ENCODE results near the gene AGBL5.
"Not testable (repeated sequence)": the region's sequence is repeated elsewhere in the genome, so short reads cannot be mapped to it uniquely, and the experiment has no call there.

AGBL5 gene

GRCh38 chr2:27073782-27074181, 22.3 kb downstream of the AGBL5 start:
- no peak for DNase-seq
- peaks cover 68% of the 10 kb centered on the region for H3K4me1 Mint-ChIP-seq
- no peak for ATAC-seq
- H3K9me3 Mint-ChIP-seq = no peaks in the 10 kb centered on the region
- H3K4me3 Mint-ChIP-seq = no peak overlapping the region
- no peaks in the 10 kb centered on the region for H3K27me3 Mint-ChIP-seq
- peaks cover 13% of the 10 kb centered on the region for H3K36me3 Mint-ChIP-seq (ENCODE audit: low read depth)
- peak overlapping the region; percentile 41 for H3K27ac Mint-ChIP-seq

- Mint-ChIP-seq H3K27ac (peak overlapping the region; percentile 30), H3K27me3 (no peaks in the 10 kb centered on the region), H3K36me3 (ENCODE audit: low read depth) (peaks cover 2% of the 10 kb centered on the region), H3K9me3 (no peaks in the 10 kb centered on the region), H3K4me1 (peaks cover 57% of the 10 kb centered on the region), H3K4me3 (peak overlapping the region; percentile 36)
- ATAC-seq (no peak), DNase-seq (peak; percentile 33)
These were observed 23.5 kb downstream of the AGBL5 start for GRCh38 chr2:27074738-27075565.

DNA sequence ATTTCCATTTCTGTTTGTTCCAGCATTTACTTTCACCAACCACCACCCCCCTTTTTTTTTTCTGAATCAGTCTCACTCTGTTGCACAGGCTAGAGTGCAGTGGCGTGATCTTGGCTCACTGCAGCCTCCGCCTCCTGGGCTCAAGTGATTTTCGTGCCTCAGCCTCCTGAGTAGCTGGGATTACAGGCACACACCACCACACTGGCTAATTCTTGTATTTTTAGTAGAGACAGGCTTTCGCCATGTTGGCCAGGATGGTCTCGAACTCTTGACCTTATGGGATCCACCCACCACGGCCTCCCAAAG, 24.1 kb downstream of the AGBL5 start:
- H3K27ac Mint-ChIP-seq = peak overlapping the region; percentile 30
- H3K27me3 Mint-ChIP-seq; H3K9me3 Mint-ChIP-seq; H3K36me3 Mint-ChIP-seq (ENCODE audit: low read depth); ATAC-seq; DNase-seq: not testable (repeated sequence)
- peak overlapping the region; percentile 36 for H3K4me3 Mint-ChIP-seq
- H3K4me1 Mint-ChIP-seq = peaks cover 57% of the 10 kb centered on the region

GRCh38 chr2:27076323-27076722, 24.9 kb downstream of the AGBL5 start:
- DNase-seq (no peak), ATAC-seq (no peak)
- Mint-ChIP-seq H3K9me3 (no peaks in the 10 kb centered on the region), H3K27me3 (no peaks in the 10 kb centered on the region), H3K4me1 (peaks cover 58% of the 10 kb centered on the region), H3K36me3 (ENCODE audit: low read depth) (no peaks in the 10 kb centered on the region), H3K27ac (peak overlapping the region; percentile 28), H3K4me3 (no peak overlapping the region)

GRCh38 chr2:27077231-27077630, 25.8 kb downstream of the AGBL5 start:
- ATAC-seq (no peak), DNase-seq (no peak)
- peaks cover 61% of the 10 kb centered on the region for H3K4me1 Mint-ChIP-seq
- H3K27ac Mint-ChIP-seq = no peak overlapping the region
- H3K36me3 Mint-ChIP-seq (ENCODE audit: low read depth) = no peaks in the 10 kb centered on the region
- no peaks in the 10 kb centered on the region for H3K27me3 Mint-ChIP-seq
- H3K4me3 Mint-ChIP-seq = no peak overlapping the region
- H3K9me3 Mint-ChIP-seq = no peaks in the 10 kb centered on the region

DNA sequence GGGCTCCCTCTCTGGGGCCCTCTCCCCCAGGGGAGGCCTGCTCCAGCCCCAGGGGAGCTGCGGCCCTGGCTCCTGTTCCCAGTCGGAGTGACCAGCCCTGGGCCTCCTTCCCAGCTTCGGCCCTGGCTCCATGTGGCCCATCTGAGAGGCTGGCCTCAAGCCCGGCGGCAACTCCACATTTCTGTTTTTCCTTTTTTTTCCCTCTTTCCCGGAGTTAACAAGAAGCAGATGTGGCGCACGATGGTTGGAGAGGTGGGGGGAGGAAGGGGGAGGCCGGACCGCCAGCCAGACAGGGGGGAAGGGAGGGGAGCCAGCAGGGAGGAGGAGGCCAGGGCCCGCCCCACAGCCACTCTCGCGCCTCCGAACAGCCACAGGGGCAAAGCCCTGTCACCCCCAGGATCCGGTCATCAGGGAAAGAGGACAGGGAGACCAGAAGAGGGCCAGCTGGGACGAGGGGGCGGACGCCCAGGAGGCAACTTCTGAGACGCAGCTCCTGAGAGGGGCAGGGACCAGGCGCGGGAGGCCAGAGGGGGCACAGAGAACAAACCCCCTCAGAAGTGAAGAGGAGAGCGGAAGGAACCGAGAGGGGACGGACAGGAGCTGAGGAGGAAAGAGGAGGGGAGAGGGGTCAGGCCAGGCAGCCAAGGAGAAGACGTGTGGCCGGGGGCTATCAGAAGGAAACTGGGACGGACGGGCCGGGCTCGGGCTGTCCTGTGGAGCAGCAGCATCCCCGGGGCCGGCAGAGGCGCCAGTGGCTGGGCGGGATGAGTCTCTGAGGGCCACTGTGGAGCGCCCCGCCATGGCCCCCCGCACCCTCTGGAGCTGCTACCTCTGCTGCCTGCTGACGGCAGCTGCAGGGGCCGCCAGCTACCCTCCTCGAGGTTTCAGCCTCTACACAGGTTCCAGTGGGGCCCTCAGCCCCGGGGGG, 27.1 kb downstream of the AGBL5 start, which contains the start of gene EMILIN1:
EMILIN1 (plus strand) TSS at position 349 of the 928 bp plus-strand sequence; CDS start at position 800, 451 bp downstream.
- no peaks in the 10 kb centered on the region for H3K27me3 Mint-ChIP-seq
- ATAC-seq (no peak), DNase-seq (no peak)
- peaks cover 50% of the 10 kb centered on the region for H3K4me1 Mint-ChIP-seq
- no peaks in the 10 kb centered on the region for H3K36me3 Mint-ChIP-seq (ENCODE audit: low read depth)
- H3K27ac Mint-ChIP-seq = no peak within 1 kb of the TSS
- no peaks in the 10 kb centered on the region for H3K9me3 Mint-ChIP-seq
- no peak within 1 kb of the TSS for H3K4me3 Mint-ChIP-seq

DNA sequence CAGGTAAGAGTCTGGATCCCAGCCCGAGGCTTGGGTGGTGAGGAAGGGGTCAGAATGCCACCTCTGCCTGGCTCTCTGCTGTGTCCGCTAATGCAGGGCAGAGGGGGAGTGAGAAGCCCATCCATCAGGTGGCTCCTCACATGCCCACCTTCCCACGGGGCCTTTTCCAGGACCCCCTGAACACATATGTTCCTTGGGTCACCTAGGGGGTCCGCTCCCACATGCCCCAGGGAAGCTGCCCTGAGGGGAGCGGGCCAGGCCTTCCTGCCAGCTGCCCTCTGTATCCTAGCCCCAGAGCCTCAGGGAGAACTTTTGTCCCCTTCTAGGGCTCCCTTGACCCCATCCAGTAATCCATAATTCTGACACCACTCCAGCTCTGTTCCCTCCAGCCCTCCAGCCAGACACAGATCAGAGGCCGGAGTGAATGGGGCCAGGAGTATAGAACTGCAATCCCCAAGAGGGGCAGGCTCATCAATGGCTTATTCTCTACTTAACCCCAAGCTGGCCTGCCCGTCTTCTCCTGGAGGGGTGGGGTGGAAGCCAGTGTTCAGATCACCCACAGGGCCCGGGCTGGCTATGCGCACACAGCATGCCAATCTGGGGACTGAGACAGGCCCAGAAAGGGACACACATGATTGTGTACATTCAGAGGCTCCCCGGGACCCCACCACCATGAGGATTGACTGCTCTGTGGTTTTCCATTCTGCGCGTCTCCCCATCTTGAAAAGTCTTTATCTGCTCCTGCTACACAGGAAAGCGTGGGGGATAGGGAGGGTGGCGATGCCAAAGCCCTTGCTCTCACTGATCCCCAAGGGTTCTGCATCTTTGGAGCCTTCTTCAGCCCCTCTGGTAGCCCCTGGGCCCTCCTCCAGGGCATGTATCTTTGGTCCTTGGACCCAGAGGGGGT, 28.0 kb downstream of the AGBL5 start:
- Mint-ChIP-seq H3K27me3 (no peaks in the 10 kb centered on the region), H3K9me3 (no peaks in the 10 kb centered on the region), H3K27ac (no peak overlapping the region), H3K4me3 (no peak overlapping the region), H3K36me3 (ENCODE audit: low read depth) (no peaks in the 10 kb centered on the region), H3K4me1 (peaks cover 41% of the 10 kb centered on the region)
- DNase-seq = no peak
- no peak for ATAC-seq

GRCh38 chr2:27080140-27080469, 28.6 kb downstream of the AGBL5 start:
- DNase-seq (no peak), ATAC-seq (no peak)
- no peak overlapping the region for H3K4me3 Mint-ChIP-seq
- no peak overlapping the region for H3K27ac Mint-ChIP-seq
- no peaks in the 10 kb centered on the region for H3K27me3 Mint-ChIP-seq
- no peaks in the 10 kb centered on the region for H3K36me3 Mint-ChIP-seq (ENCODE audit: low read depth)
- peaks cover 37% of the 10 kb centered on the region for H3K4me1 Mint-ChIP-seq
- H3K9me3 Mint-ChIP-seq = no peaks in the 10 kb centered on the region

DNA sequence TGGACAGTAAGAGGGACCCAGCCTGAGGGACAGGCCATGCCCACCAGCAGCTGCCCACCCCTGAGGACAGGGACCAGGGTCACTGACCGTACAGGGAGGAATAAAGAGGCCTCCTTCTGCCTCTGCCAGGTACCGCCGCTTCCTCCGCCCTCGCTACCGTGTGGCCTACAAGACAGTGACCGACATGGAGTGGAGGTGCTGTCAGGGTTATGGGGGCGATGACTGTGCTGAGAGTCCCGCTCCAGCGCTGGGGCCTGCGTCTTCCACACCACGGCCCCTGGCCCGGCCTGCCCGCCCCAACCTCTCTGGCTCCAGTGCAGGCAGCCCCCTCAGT, 29.1 kb downstream of the AGBL5 start:
- Mint-ChIP-seq H3K36me3 (ENCODE audit: low read depth) (no peaks in the 10 kb centered on the region), H3K4me1 (peaks cover 37% of the 10 kb centered on the region), H3K27ac (peak overlapping the region; percentile 94), H3K9me3 (no peaks in the 10 kb centered on the region), H3K4me3 (peak overlapping the region; percentile 74), H3K27me3 (no peaks in the 10 kb centered on the region)
- ATAC-seq (no peak), DNase-seq (no peak)

- Mint-ChIP-seq H3K36me3 (ENCODE audit: low read depth) (no peaks in the 10 kb centered on the region), H3K9me3 (no peaks in the 10 kb centered on the region), H3K27ac (peak overlapping the region; percentile 94), H3K27me3 (no peaks in the 10 kb centered on the region), H3K4me1 (peaks cover 36% of the 10 kb centered on the region), H3K4me3 (peak overlapping the region; percentile 74)
- ATAC-seq (no peak), DNase-seq (no peak)
These were observed 30.7 kb downstream of the AGBL5 start for GRCh38 chr2:27081984-27082772.

GRCh38 chr2:27082773-27083409, 31.4 kb downstream of the AGBL5 start:
- Mint-ChIP-seq H3K9me3 (no peaks in the 10 kb centered on the region), H3K27ac (no peak overlapping the region)

GRCh38 chr2:27083410-27084296, 32.2 kb downstream of the AGBL5 start:
- no peak overlapping the region for H3K4me3 Mint-ChIP-seq
- H3K9me3 Mint-ChIP-seq = no peaks in the 10 kb centered on the region
- no peak for DNase-seq
- no peak for ATAC-seq
- no peaks in the 10 kb centered on the region for H3K27me3 Mint-ChIP-seq
- peaks cover 40% of the 10 kb centered on the region for H3K4me1 Mint-ChIP-seq
- no peaks in the 10 kb centered on the region for H3K36me3 Mint-ChIP-seq (ENCODE audit: low read depth)
- H3K27ac Mint-ChIP-seq = no peak overlapping the region

More at GRCh38 chr2:27082773-27083409, 31.4 kb downstream of the AGBL5 start:
- Mint-ChIP-seq H3K4me1 (peaks cover 39% of the 10 kb centered on the region), H3K36me3 (ENCODE audit: low read depth) (no peaks in the 10 kb centered on the region), H3K27me3 (no peaks in the 10 kb centered on the region), H3K4me3 (no peak overlapping the region)
- ATAC-seq = no peak
- no peak for DNase-seq
